Activated gamma-delta T cell (primary cell): ENCODE measurements around the gene SEC16A.

Experiments
- DNase-seq: peaks from one replicate; lab custom pipeline; 2025; lab: John Stamatoyannopoulos, UW

Gene SEC16A

GRCh38 chr9:136517950-136518349 is 35.1 kb upstream of the SEC16A start:
- no peak for DNase-seq

GRCh38 chr9:136517012-136517743 is 34.3 kb upstream of the SEC16A start:
- DNase-seq = no peak

GRCh38 chr9:136516191-136516654 is 33.4 kb upstream of the SEC16A start:
- DNase-seq = no peak

- DNase-seq = no peak
Measured at GRCh38 chr9:136515276-136515675, 32.4 kb upstream of the SEC16A start.

- no peak for DNase-seq
Measured at GRCh38 chr9:136514022-136514714, 31.3 kb upstream of the SEC16A start.

GRCh38 chr9:136513191-136513590 is 30.4 kb upstream of the SEC16A start:
- DNase-seq = no peak

- DNase-seq = no peak
Measured at GRCh38 chr9:136512651-136513071, 29.8 kb upstream of the SEC16A start.

- DNase-seq = no peak
Measured at GRCh38 chr9:136511670-136512592, 29.1 kb upstream of the SEC16A start.

- no peak for DNase-seq
Measured at GRCh38 chr9:136511144-136511669, 28.4 kb upstream of the SEC16A start.

- DNase-seq = no peak
Measured at GRCh38 chr9:136510561-136510960, 27.7 kb upstream of the SEC16A start.

GRCh38 chr9:136509549-136509948 is 26.7 kb upstream of the SEC16A start:
- no peak for DNase-seq

GRCh38 chr9:136508729-136509500 is 26.1 kb upstream of the SEC16A start:
- no peak for DNase-seq

- DNase-seq = no peak
Measured at GRCh38 chr9:136507992-136508375, 25.1 kb upstream of the SEC16A start.

GRCh38 chr9:136507221-136507991 is 24.6 kb upstream of the SEC16A start:
- no peak for DNase-seq

- DNase-seq = no peak
Measured at GRCh38 chr9:136506425-136506824, 23.6 kb upstream of the SEC16A start.

GRCh38 chr9:136505406-136506403 is 22.9 kb upstream of the SEC16A start:
- DNase-seq = no peak

- no peak for DNase-seq
Measured at GRCh38 chr9:136504512-136505348, 21.9 kb upstream of the SEC16A start.

- no peak for DNase-seq
Measured at GRCh38 chr9:136502940-136503550, 20.2 kb upstream of the SEC16A start.
